Left colon (tissue), 2 donors: ENCODE results near the gene MAP3K10. TPM values are rescaled to one million over a fixed set of nuclear protein-coding genes. Genes with fewer than 3 reads are reported as not detected.

ENCODE experiments used
- ATAC-seq: fragments of 200-7000 bp; cut with Tn5 transposase; one replicate; pipeline ENCODE4 v1.9.1; 2020; ENCODE audit warnings: mild to moderate bottlenecking, moderate library complexity
- DNase-seq, 2 donors: peaks; one replicate each; pipeline ENCODE4 v3.0.0-alpha.2; 2020
- intact Hi-C, 2 donors: fragments of 100-400 bp; cut with DNase I in 1 of 2; cut with micrococcal nuclease in 1 of 2; formaldehyde crosslinking; loops; one replicate each; pipeline versions ENCODE4 v1.11.2 to v1.14.0; 2022; cut with DNase I, micrococcal nuclease
- total RNA-seq, 2 donors: library from RNA; stranded (reverse); fragmentation: NEBNext Ultra II Directional; extraction: Animal tissue kit (Norgen Biotek cat#: 25700); gene quantifications; one replicate each; pipeline ENCODE4 v1.2.1, GENCODE V29; 2021
- donor health status: DM: no; HTN: no; CAD: no.
- donor health status: DM: yes; HTN: yes; CAD: no.

MAP3K10 gene
- total RNA-seq, 2 donors from 2014 or later = 10.7 to 11.7 TPM

- intact Hi-C loops = no loop called here
- ATAC-seq = no peak
- DNase-seq = no peak
These were observed 71.2 kb downstream of the MAP3K10 start for GRCh38 chr19:40262422-40262821.

- ATAC-seq (no peak), DNase-seq (no peak)
- intact Hi-C loops = no loop called here
These were observed 72.5 kb downstream of the MAP3K10 start for GRCh38 chr19:40263440-40264313.

- no peak for ATAC-seq
- intact Hi-C loops = no loop called here
- DNase-seq = no peak
These were observed 73.3 kb downstream of the MAP3K10 start for GRCh38 chr19:40264314-40265054.

Other genes with a start within 250 kb of the MAP3K10 start
- 10 to 100 TPM; 71.7 to 83.1 TPM for gene PSMC4, start 220.3 kb upstream of the MAP3K10 start, total RNA-seq
- gene ZNF546, start 194.4 kb upstream of the MAP3K10 start, total RNA-seq = 1 to 10 TPM; 2.0 to 3.0 TPM
- 10 to 100 TPM; 19.0 to 23.2 TPM for gene ZNF780B, start 135.2 kb upstream of the MAP3K10 start, total RNA-seq
- gene ZNF780A, start 100.5 kb upstream of the MAP3K10 start, total RNA-seq = 10 to 100 TPM; 11.7 to 12.8 TPM
- under 1 TPM; 0.37 to 0.45 TPM for gene TTC9B, start 27.0 kb downstream of the MAP3K10 start, total RNA-seq
- under 1 TPM in 1 of 2 donors, not detected in 1; 0.24 TPM for gene CCNP, start 35.3 kb downstream of the MAP3K10 start, total RNA-seq
- 10 to 100 TPM; 91.7 to 97.3 TPM for gene AKT2, start 93.9 kb downstream of the MAP3K10 start, total RNA-seq
- gene C19orf47, start 157.0 kb downstream of the MAP3K10 start, total RNA-seq = 10 to 100 TPM; 11.2 to 14.7 TPM
- gene PLD3, start 157.3 kb downstream of the MAP3K10 start, total RNA-seq = 100 to 1,000 TPM; 109 to 170 TPM
- under 1 TPM in 1 of 2 donors, not detected in 1; 0.11 TPM for gene HIPK4, start 198.8 kb downstream of the MAP3K10 start, total RNA-seq
- 1 to 10 TPM; 1.2 to 2.1 TPM for gene PRX, start 222.0 kb downstream of the MAP3K10 start, total RNA-seq
- 10 to 100 TPM; 12.5 to 17.9 TPM for gene SERTAD1, start 234.6 kb downstream of the MAP3K10 start, total RNA-seq